ENCODE measurements around the gene ACBD6.

ACBD6 gene

DNA sequence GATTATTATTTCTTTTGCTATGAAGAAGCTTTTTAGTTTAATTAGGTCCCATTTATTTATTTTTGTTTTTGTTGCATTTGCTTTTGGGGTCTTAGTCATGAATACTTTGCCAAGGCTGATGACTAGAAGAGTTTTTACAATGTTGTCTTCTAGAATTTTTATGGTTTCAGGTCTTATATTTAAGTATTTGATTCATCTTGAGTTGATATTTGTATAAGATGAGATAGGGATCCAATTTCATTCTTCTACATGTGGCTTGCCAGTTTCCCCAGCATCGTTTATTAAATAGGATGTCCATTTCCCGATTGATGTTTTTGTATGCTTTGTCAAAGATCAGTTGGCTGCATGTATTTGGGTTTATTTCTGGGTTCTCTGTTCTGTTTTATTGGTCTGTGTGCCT lies 8.5 kb upstream of the ACBD6 start:
- WGBS, 2 experiments, result 89 to 95% methylated on average over 2 of the region's 2 CpGs

DNA sequence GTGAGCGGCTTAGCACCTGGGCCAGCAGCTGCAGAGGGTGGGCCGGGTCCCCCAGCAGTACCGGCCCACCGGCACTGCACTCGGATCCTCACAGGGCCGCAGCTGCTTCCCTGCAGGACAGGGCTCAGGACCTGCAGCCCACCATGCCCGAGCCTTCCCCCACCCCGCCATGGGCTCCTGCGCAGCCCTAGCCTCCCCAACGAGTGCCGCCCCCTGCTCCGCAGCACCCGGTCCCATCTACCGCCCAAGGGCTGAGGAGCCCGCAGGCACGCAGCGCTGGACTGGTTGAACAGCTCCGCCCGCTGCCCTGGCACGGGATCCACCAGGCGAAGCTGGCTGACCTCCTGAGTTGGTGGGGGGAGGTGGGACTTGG lies 6.3 kb upstream of the ACBD6 start:
- no peak overlapping the region for H3K4me3 ChIP-seq (ENCODE audit: insufficient read depth, low read depth, low read length)
- no peak overlapping the region for H3K27ac ChIP-seq (ENCODE audit: insufficient read depth, low read depth, low read length, poor library complexity, severe bottlenecking)
- H3K9me3 ChIP-seq (ENCODE audit: control insufficient read depth, low read length), result no peaks in the 10 kb centered on the region
- 94% methylated on average over 21 of the region's 21 CpGs for WGBS, 2 experiments
- no peaks in the 10 kb centered on the region for H3K27me3 ChIP-seq (ENCODE audit: control insufficient read depth, insufficient read depth, low read length, poor library complexity, severe bottlenecking)
- H3K4me1 ChIP-seq (ENCODE audit: control insufficient read depth, insufficient read depth, low read length), result no peaks in the 10 kb centered on the region
- no peaks in the 10 kb centered on the region for H3K36me3 ChIP-seq (ENCODE audit: control insufficient read depth, insufficient read depth, low read length)

More for the DNA sequence above, 8.5 kb upstream of the ACBD6 start:
- H3K4me3 ChIP-seq (ENCODE audit: insufficient read depth, low read depth, low read length), result no peak overlapping the region
- no peaks in the 10 kb centered on the region for H3K36me3 ChIP-seq (ENCODE audit: control insufficient read depth, insufficient read depth, low read length)
- H3K9me3 ChIP-seq (ENCODE audit: control insufficient read depth, low read length), result no peaks in the 10 kb centered on the region
- no peaks in the 10 kb centered on the region for H3K4me1 ChIP-seq (ENCODE audit: control insufficient read depth, insufficient read depth, low read length)
- no peaks in the 10 kb centered on the region for H3K27me3 ChIP-seq (ENCODE audit: control insufficient read depth, insufficient read depth, low read length, poor library complexity, severe bottlenecking)
- no peak overlapping the region for H3K27ac ChIP-seq (ENCODE audit: insufficient read depth, low read depth, low read length, poor library complexity, severe bottlenecking)

DNA sequence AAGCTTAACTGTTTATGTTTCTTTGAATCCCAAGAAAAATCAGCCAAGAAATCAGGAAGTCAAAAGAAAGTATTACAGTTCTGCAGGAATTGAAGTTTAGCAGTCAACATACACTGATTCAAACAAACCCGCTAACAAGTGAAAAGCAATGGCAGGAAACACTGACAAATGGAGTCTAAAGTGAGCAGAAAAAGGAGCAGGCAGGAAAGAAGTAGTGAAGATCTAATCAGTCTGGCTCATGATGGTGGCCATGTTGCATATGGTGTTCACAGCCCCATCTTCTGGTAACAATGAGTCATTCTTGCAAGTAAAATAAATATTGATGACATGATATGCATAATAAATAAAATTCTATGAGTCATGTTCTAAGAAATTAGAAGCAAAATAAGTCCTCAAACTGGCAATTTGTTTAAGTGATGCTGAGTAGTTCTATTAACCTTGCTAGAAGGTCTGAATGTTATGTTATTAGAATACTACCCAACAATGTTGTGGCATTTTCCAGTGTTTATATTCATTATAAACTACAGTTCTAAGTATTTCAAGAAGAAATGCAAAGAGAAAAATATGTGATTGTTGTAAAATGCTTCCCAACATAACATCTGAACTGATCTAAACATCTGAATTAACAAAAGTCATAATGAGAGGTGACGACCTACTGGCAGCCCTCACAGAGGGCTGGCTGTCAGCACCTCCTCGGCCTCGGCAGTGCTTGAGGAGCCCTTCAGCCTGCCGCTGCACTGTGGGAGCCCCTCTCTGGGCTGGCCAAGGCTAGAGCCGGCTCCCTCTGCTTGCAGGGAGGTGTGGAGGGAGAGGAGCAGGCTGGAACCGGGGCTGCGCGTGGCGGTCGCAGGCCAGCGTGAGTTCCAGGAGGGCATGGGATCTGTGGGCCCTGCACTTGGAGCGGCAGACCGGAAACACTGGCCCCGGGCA lies 5.7 kb upstream of the ACBD6 start:
- H3K27me3 ChIP-seq (ENCODE audit: control insufficient read depth, insufficient read depth, low read length, poor library complexity, severe bottlenecking), result peaks cover 6% of the 10 kb centered on the region
- H3K4me1 ChIP-seq (ENCODE audit: control insufficient read depth, insufficient read depth, low read length), result no peaks in the 10 kb centered on the region
- H3K4me3 ChIP-seq (ENCODE audit: insufficient read depth, low read depth, low read length), result no peak overlapping the region
- 93 to 97% methylated on average over 15 of the region's 15 CpGs for WGBS, 2 experiments
- no peaks in the 10 kb centered on the region for H3K36me3 ChIP-seq (ENCODE audit: control insufficient read depth, insufficient read depth, low read length)
- no peaks in the 10 kb centered on the region for H3K9me3 ChIP-seq (ENCODE audit: control insufficient read depth, low read length)
- no peak overlapping the region for H3K27ac ChIP-seq (ENCODE audit: insufficient read depth, low read depth, low read length, poor library complexity, severe bottlenecking)

DNA sequence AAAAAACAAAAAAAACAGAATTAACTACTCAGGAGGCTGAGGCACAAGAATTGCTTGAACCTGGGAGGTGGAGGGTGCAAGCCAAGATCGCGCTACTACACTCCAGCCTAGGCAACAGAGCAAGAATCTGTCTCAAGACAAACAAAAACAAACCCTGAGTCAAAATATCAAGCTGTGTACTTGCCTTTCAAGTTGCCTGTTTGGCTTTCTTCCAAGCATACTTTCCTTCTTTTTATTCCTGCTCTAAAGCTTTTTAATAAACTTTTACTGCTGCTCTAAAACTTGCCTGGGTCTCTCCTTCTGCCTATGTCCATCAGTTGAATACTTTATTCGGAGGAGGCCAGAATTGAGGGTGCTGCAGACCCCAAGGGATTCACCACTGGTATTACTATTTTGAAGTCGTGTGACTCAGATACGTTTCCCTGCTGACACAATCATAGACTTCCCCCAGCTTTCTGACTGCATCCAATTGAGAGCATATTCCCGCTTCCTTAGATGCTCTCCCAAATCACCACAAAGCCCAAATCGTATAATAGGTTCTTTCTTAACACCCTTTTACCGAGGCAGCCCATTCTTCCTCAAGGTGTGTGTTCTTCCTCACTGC lies 3.5 kb upstream of the ACBD6 start:
- 90% methylated on average over 8 of the region's 8 CpGs for WGBS, 2 experiments
- H3K27me3 ChIP-seq (ENCODE audit: control insufficient read depth, insufficient read depth, low read length, poor library complexity, severe bottlenecking), result peaks cover 9% of the 10 kb centered on the region
- no peak overlapping the region for H3K27ac ChIP-seq (ENCODE audit: insufficient read depth, low read depth, low read length, poor library complexity, severe bottlenecking)
- no peaks in the 10 kb centered on the region for H3K36me3 ChIP-seq (ENCODE audit: control insufficient read depth, insufficient read depth, low read length)
- no peaks in the 10 kb centered on the region for H3K9me3 ChIP-seq (ENCODE audit: control insufficient read depth, low read length)
- no peak overlapping the region for H3K4me3 ChIP-seq (ENCODE audit: insufficient read depth, low read depth, low read length)
- no peaks in the 10 kb centered on the region for H3K4me1 ChIP-seq (ENCODE audit: control insufficient read depth, insufficient read depth, low read length)

DNA sequence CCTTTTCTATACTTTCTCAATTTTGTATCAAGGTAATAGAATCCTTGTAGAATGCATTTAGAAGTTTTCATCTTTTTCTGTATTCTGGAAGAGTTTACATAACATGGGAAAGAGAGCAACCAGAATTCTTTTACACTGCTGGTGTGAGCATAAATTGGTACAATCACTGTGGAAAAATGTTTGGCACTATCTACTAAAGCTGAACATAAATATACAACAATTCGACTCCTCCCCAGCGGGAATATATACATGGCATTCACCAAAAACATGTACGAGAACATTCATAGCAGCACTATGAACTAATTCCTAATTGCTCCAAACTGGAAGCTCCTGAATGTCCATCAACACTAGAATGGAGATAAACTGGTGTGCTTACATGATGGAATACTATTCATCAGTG lies 1.8 kb upstream of the ACBD6 start:
- H3K4me3 ChIP-seq (ENCODE audit: insufficient read depth, low read depth, low read length), result no peak overlapping the region
- H3K27me3 ChIP-seq (ENCODE audit: control insufficient read depth, insufficient read depth, low read length, poor library complexity, severe bottlenecking), result peaks cover 9% of the 10 kb centered on the region
- no peaks in the 10 kb centered on the region for H3K4me1 ChIP-seq (ENCODE audit: control insufficient read depth, insufficient read depth, low read length)
- WGBS, 2 experiments, result 95 to 97% methylated on average over 3 of the region's 3 CpGs
- H3K27ac ChIP-seq (ENCODE audit: insufficient read depth, low read depth, low read length, poor library complexity, severe bottlenecking), result no peak overlapping the region
- H3K36me3 ChIP-seq (ENCODE audit: control insufficient read depth, insufficient read depth, low read length), result no peaks in the 10 kb centered on the region
- H3K9me3 ChIP-seq (ENCODE audit: control insufficient read depth, low read length), result no peaks in the 10 kb centered on the region

DNA sequence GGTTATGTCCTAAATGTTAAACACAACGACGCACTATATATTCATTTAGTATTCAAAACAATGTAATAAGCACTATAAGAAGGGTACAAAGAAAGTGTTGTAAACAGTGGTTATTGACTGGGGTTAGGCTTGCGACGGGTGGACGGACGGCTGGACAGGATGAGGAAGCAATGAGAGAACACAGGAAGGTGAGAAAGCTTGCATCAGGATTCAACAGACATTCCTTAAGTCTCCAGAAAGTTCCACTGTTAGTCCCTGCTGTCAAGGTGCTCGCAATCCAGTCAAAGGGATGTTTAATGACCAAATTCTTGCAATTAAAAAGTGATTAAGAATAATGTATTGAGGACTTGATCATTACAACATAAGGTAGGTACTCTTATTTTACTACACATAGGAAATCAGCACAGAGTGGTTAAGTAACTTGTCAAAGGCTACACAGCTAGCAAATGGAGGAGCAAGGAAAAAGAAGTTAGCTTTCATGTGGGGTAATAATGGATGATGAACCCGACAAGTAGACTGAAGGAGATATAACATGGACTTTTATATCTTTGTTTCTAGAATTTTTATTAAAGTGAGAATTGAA lies 994 bp upstream of the ACBD6 start:
- H3K4me3 ChIP-seq (ENCODE audit: insufficient read depth, low read depth, low read length), result peak overlapping the region; percentile 71
- no peaks in the 10 kb centered on the region for H3K4me1 ChIP-seq (ENCODE audit: control insufficient read depth, insufficient read depth, low read length)
- no peaks in the 10 kb centered on the region for H3K36me3 ChIP-seq (ENCODE audit: control insufficient read depth, insufficient read depth, low read length)
- no peak overlapping the region for H3K27ac ChIP-seq (ENCODE audit: insufficient read depth, low read depth, low read length, poor library complexity, severe bottlenecking)
- 87 to 96% methylated on average over 5 to 8 of the region's 8 CpGs for WGBS, 2 experiments
- H3K27me3 ChIP-seq (ENCODE audit: control insufficient read depth, insufficient read depth, low read length, poor library complexity, severe bottlenecking), result peaks cover 9% of the 10 kb centered on the region
- no peaks in the 10 kb centered on the region for H3K9me3 ChIP-seq (ENCODE audit: control insufficient read depth, low read length)

DNA sequence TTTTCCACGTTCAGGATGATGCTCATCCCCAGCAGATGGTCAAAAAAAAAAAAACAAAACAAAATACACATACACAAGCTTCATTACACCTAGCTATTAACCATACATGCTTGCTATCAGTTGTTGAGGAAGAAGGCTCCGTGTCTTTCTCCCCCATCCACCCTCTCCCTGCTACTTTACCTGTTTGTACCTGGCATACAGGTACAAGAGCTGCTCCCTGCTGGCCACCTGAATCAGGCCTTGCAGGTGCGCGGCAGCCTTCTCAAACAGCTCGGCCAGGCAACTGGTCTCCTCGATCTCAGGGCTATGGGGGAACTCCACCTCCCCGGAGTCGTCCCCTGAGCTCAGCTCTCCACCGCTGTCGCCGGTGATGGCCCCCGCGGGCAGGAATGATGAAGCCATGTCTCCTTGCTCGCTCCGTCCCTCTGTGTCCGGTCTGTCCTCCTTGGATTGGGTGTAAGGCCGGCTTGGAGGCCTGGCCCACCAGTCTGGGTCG lies 464 bp downstream of the ACBD6 start:
- Histone ChIP-seq H3K4me3 (ENCODE audit: insufficient read depth, low read depth, low read length) (peak overlapping the region; percentile 71), H3K36me3 (ENCODE audit: control insufficient read depth, insufficient read depth, low read length) (no peaks in the 10 kb centered on the region), H3K4me1 (ENCODE audit: control insufficient read depth, insufficient read depth, low read length) (no peaks in the 10 kb centered on the region), H3K27ac (ENCODE audit: insufficient read depth, low read depth, low read length, poor library complexity, severe bottlenecking) (peak overlapping the region; percentile 85), H3K9me3 (ENCODE audit: control insufficient read depth, low read length) (no peaks in the 10 kb centered on the region), H3K27me3 (ENCODE audit: control insufficient read depth, insufficient read depth, low read length, poor library complexity, severe bottlenecking) (peaks cover 9% of the 10 kb centered on the region)
- 1 to 3% methylated on average over 18 of the region's 18 CpGs for WGBS, 2 experiments

DNA sequence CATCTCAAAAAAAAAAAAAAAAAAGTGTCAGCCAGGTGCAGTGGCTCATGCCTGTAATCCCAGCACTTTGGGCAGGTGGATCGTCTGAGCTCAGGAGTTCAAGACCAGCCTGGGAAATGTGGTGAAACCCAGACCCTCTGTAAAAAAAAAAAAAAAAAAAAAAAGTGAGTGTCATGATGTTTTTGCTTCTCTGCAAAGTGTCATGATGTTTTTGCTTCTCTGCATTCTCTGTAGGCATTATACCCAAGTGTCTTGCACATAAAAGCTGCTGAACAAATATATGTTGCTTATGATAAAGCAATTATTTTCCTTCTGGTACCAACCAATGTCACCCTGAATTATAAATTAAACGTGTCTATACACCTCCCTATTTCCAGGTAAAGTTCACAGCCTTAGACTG lies 1.7 kb downstream of the ACBD6 start:
- H3K4me1 ChIP-seq (ENCODE audit: control insufficient read depth, insufficient read depth, low read length), result no peaks in the 10 kb centered on the region
- WGBS, 2 experiments, result 92 to 96% methylated on average over 2 of the region's 2 CpGs
- no peak overlapping the region for H3K4me3 ChIP-seq (ENCODE audit: insufficient read depth, low read depth, low read length)
- H3K27ac ChIP-seq (ENCODE audit: insufficient read depth, low read depth, low read length, poor library complexity, severe bottlenecking), result no peak overlapping the region
- H3K36me3 ChIP-seq (ENCODE audit: control insufficient read depth, insufficient read depth, low read length), result no peaks in the 10 kb centered on the region
- H3K27me3 ChIP-seq (ENCODE audit: control insufficient read depth, insufficient read depth, low read length, poor library complexity, severe bottlenecking), result peaks cover 9% of the 10 kb centered on the region
- H3K9me3 ChIP-seq (ENCODE audit: control insufficient read depth, low read length), result no peaks in the 10 kb centered on the region

DNA sequence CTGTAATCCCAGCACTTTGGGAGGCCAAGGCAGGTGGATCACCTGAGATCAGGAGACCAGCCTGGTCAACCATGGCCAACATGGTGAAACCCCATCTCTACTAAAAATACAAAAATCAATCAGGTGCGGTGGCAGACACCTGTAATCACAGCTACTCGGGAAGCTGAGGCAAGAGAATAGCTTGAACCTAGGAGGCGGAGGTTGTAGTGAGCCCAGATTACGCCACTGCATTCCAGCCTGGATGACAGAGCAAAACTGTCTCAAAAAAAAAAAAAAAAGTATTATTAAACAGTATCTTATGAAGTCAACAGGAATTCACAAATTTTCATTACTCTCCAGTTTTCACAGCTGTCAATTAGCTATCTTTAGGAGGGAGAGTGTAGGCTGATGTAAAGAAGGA lies 3.8 kb downstream of the ACBD6 start:
- Histone ChIP-seq H3K4me3 (ENCODE audit: insufficient read depth, low read depth, low read length) (no peak overlapping the region), H3K36me3 (ENCODE audit: control insufficient read depth, insufficient read depth, low read length) (no peaks in the 10 kb centered on the region), H3K27me3 (ENCODE audit: control insufficient read depth, insufficient read depth, low read length, poor library complexity, severe bottlenecking) (peaks cover 8% of the 10 kb centered on the region), H3K27ac (ENCODE audit: insufficient read depth, low read depth, low read length, poor library complexity, severe bottlenecking) (no peak overlapping the region), H3K9me3 (ENCODE audit: control insufficient read depth, low read length) (no peaks in the 10 kb centered on the region), H3K4me1 (ENCODE audit: control insufficient read depth, insufficient read depth, low read length) (no peaks in the 10 kb centered on the region)
- WGBS, 2 experiments, result 96 to 97% methylated on average over 4 of the region's 4 CpGs

DNA sequence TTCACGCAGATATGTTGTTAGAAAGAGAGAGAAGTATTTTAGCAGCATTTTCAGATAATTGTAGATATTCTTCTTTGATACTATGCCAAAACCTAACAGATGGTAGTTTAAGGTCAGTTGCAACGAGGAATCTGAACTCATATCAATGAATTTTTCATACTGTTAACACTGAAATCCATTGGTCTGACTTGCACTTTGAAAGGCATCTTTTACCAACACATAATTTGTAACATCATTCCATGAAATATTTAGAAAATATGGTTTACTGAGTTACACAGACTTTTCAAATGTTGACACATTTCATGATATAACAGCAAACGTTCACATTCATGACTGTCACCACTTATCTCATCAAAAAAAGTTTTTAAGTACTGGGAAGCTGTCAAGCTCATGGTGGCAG lies 4.6 kb downstream of the ACBD6 start:
- H3K27ac ChIP-seq (ENCODE audit: insufficient read depth, low read depth, low read length, poor library complexity, severe bottlenecking), result no peak overlapping the region
- H3K4me3 ChIP-seq (ENCODE audit: insufficient read depth, low read depth, low read length), result no peak overlapping the region
- H3K4me1 ChIP-seq (ENCODE audit: control insufficient read depth, insufficient read depth, low read length), result no peaks in the 10 kb centered on the region
- H3K27me3 ChIP-seq (ENCODE audit: control insufficient read depth, insufficient read depth, low read length, poor library complexity, severe bottlenecking), result peaks cover under 1% of the 10 kb centered on the region
- no peaks in the 10 kb centered on the region for H3K36me3 ChIP-seq (ENCODE audit: control insufficient read depth, insufficient read depth, low read length)
- H3K9me3 ChIP-seq (ENCODE audit: control insufficient read depth, low read length), result no peaks in the 10 kb centered on the region
- WGBS, 2 experiments, result 94 to 100% methylated on average over 3 of the region's 3 CpGs

Measured in ectodermal cell (in vitro differentiated cells).